H1 (cell line): Measurements from ENCODE around the gene RPL21.

Experiments used
- CTCF ChIP-seq, 3 experiments: IDR thresholded peaks; 1 replicate in 2 of 3; 2 replicates in 1 of 3; pipeline versions ENCODE4 v1.5.1 to v1.6.1; 2011; ENCODE audit warnings: low read length in 3 of 3, mild to moderate bottlenecking in 3 of 3, inconsistent platforms in 2 of 3, low read depth in 1 of 3, moderate library complexity in 1 of 3; ENCODE audit not compliant: insufficient read depth in 1 of 3; ENCODE audit errors: control extremely low read depth in 1 of 3
- GABPA ChIP-seq: IDR thresholded peaks from 2 replicates; pipeline ENCODE4 v1.6.1; 2011; ENCODE audit warnings: mild to moderate bottlenecking, low read length, moderate library complexity, borderline replicate concordance; ENCODE audit not compliant: insufficient read depth
- JUN ChIP-seq: IDR thresholded peaks from 2 replicates; pipeline ENCODE4 v1.6.1; 2011; ENCODE audit warnings: low read depth, mild to moderate bottlenecking, improper control_type of control experiment, low read length
- NRF1 ChIP-seq: IDR thresholded peaks from 2 replicates; pipeline ENCODE4 v1.6.1; 2011; ENCODE audit warnings: mild to moderate bottlenecking, low read depth, low read length, improper control_type of control experiment
- POLR2A ChIP-seq, 2 experiments: IDR thresholded peaks; 1 replicate in 1 of 2; 2 replicates in 1 of 2; pipeline ENCODE4 v1.6.1; 2011; ENCODE audit warnings: low read depth in 2 of 2, low read length in 2 of 2, mild to moderate bottlenecking in 2 of 2; ENCODE audit errors: control extremely low read depth in 1 of 2
- RNF2 ChIP-seq: fragments of 200-900, 300-1000 bp; sonication (generic); IDR thresholded peaks from 2 replicates; pipeline ENCODE4 v1.7.1; 2016; ENCODE audit warnings: borderline replicate concordance, low read depth, mild to moderate bottlenecking, antibody characterized with exemption, low read length; ENCODE audit not compliant: poor library complexity, severe bottlenecking; ENCODE audit errors: missing control alignments
- SIN3A ChIP-seq, 2 experiments: IDR thresholded peaks in 1 of 2; conservative IDR thresholded peaks in 1 of 2; 2 replicates each; pipeline ENCODE4 v1.6.1; 2011 to 2012; ENCODE audit warnings: low read length in 2 of 2, improper control_type of control experiment in 1 of 2, low read depth in 1 of 2, mild to moderate bottlenecking in 1 of 2
- SP1 ChIP-seq: IDR thresholded peaks from 2 replicates; pipeline ENCODE4 v1.6.1; 2011; ENCODE audit warnings: low read depth, low read length

- TF ChIP-seq CTCF (IDR thresholded peaks at IDR 0.05; ENCODE audit: control extremely low read depth in 1 of 3, insufficient read depth in 1 of 3, low read depth in 1 of 3, low read length in 3 of 3) (no peak), SIN3A (conservative IDR thresholded peaks at IDR 0.05 in 1 of 2, IDR thresholded peaks at IDR 0.05 in 1 of 2; ENCODE audit: low read depth in 1 of 2, low read length in 2 of 2) (no peak), POLR2A (IDR thresholded peaks at IDR 0.05; ENCODE audit: control extremely low read depth in 1 of 2, low read depth in 2 of 2, low read length in 2 of 2) (no peak), RNF2 (no peak), SP1 (no peak), GABPA (no peak), NRF1 (no peak), JUN (no peak)
Observed at GRCh38 chr13:27250833-27251165, 559 bp upstream of the RPL21 start.
